Spleen (tissue), 7 donors: ENCODE measurements around the gene BCAR3.

Experiments
- POLR2A ChIP-seq, 3 donors: fragments of 450-650 bp; IDR thresholded peaks; one replicate each; pipeline ENCODE4 v1.5.1; 2017; ENCODE audit warnings: antibody characterized with exemption in 3 of 3, mild to moderate bottlenecking in 1 of 3
- POLR2AphosphoS5 ChIP-seq, 3 donors: sonication (generic); formaldehyde crosslinking; IDR thresholded peaks; one replicate each; pipeline ENCODE4 v1.5.1; 2017; ENCODE audit warnings: antibody characterized with exemption in 3 of 3
- TF ChIP-seq, protein P1 (sequence below), 11 experiments: fragments of 200-600 bp in 7 of 11; fragments of 450-650 bp in 4 of 11; sonication (generic) in 4 of 11; IDR thresholded peaks in 8 of 11; conservative IDR thresholded peaks in 3 of 11; 1 replicate in 7 of 11; 2 replicates in 4 of 11; pipeline versions ENCODE4 v1.4.0 to v1.8.0; 2016 to 2021; ENCODE audit warnings: antibody characterized with exemption in 11 of 11, inconsistent platforms in 4 of 11, mild to moderate bottlenecking in 1 of 11
- donor health status: DM: no; HTN: no; CAD: no; lungs with moderate emphysema.
- donor health status: DM: no; HTN: no; CAD: no.
- donor health status: DM: no; HTN: no; CAD: no.

DNA sequence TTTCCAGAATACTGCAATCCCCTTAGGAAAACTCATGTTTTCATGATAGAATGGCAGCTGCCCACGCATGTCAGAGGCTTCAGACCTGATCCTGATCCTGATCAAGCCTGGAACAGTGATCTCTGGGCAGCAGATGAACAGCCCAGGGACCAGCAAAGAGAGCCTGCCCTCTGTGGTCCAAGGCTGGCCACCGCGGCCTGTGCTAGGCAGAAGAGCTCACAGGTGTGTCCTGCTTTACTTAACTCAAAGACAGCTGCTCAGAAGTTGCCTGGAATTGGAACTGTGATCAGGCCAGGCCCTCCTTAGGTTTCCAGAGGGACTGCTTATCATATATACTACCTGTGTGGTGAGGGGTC is 21.2 kb upstream of the BCAR3 start:
- TF ChIP-seq POLR2A (IDR thresholded peaks at IDR 0.05) (no peak), POLR2AphosphoS5 (IDR thresholded peaks at IDR 0.05) (no peak)
- TF ChIP-seq, protein P1, sequence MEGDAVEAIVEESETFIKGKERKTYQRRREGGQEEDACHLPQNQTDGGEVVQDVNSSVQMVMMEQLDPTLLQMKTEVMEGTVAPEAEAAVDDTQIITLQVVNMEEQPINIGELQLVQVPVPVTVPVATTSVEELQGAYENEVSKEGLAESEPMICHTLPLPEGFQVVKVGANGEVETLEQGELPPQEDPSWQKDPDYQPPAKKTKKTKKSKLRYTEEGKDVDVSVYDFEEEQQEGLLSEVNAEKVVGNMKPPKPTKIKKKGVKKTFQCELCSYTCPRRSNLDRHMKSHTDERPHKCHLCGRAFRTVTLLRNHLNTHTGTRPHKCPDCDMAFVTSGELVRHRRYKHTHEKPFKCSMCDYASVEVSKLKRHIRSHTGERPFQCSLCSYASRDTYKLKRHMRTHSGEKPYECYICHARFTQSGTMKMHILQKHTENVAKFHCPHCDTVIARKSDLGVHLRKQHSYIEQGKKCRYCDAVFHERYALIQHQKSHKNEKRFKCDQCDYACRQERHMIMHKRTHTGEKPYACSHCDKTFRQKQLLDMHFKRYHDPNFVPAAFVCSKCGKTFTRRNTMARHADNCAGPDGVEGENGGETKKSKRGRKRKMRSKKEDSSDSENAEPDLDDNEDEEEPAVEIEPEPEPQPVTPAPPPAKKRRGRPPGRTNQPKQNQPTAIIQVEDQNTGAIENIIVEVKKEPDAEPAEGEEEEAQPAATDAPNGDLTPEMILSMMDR (IDR thresholded peaks at IDR 0.05 in 8 of 11, conservative IDR thresholded peaks at IDR 0.05 in 3 of 11) = no peak
